K562 (cell line): ENCODE data around the gene NR2C2AP. TPM values are rescaled to one million over a fixed set of nuclear protein-coding genes. Genes with fewer than 3 reads are reported as not detected.
A peak's percentile ranks its signal among the peaks of the same experiment; 100 is the strongest.

Experiments
- BCL6 ChIP-seq: fragments of 250-450 bp; sonication (Bioruptor Pico); IDR thresholded peaks from 2 replicates; pipeline ENCODE4 v1.4.0; 2020
- BRD4 ChIP-seq: fragments of 200-600 bp; sonication (generic); IDR thresholded peaks from 2 replicates; pipeline ENCODE4 v1.6.1; 2017; ENCODE audit warnings: inconsistent platforms
- EGR1 ChIP-seq: fragments of 450-650 bp; conservative IDR thresholded peaks from 2 replicates; pipeline ENCODE4 v1.6.1; 2017; ENCODE audit warnings: mild to moderate bottlenecking
- HBP1 ChIP-seq: fragments of 450-650 bp; formaldehyde crosslinking; IDR thresholded peaks from 2 replicates; pipeline ENCODE4 v1.4.0; 2022; ENCODE audit warnings: missing genetic modification characterization
- HIVEP1 ChIP-seq: fragments of 250-450 bp; sonication (Bioruptor Pico); IDR thresholded peaks from 2 replicates; pipeline ENCODE4 v1.4.0; 2020; ENCODE audit warnings: mild to moderate bottlenecking
- MAX ChIP-seq: sonication (generic); formaldehyde crosslinking; IDR thresholded peaks from 2 replicates; pipeline ENCODE4 v1.9.0; 2022; ENCODE audit warnings: mild to moderate bottlenecking, missing genetic modification reagents
- MAZ ChIP-seq, 2 experiments: fragments of 450-650 bp in 1 of 2; sonication (generic) in 1 of 2; formaldehyde crosslinking; IDR thresholded peaks in 1 of 2; conservative IDR thresholded peaks in 1 of 2; 2 replicates each; pipeline versions ENCODE4 v1.4.0 to v1.5.0; 2020; ENCODE audit warnings: mild to moderate bottlenecking in 1 of 2, missing genetic modification reagents in 1 of 2
- PYGO2 ChIP-seq: fragments of 450-650 bp; IDR thresholded peaks from 2 replicates; pipeline ENCODE4 v1.6.1; 2016; ENCODE audit warnings: mild to moderate bottlenecking, missing genetic modification characterization, moderate library complexity, missing compliant biosample characterization
- SIX5 ChIP-seq, 2 experiments: IDR thresholded peaks; 2 replicates each; pipeline ENCODE4 v1.6.1; 2011; ENCODE audit warnings: low read length in 2 of 2, borderline replicate concordance in 1 of 2, low read depth in 1 of 2, mild to moderate bottlenecking in 1 of 2, moderate library complexity in 1 of 2; ENCODE audit not compliant: insufficient read depth in 1 of 2
- SMARCA5 ChIP-seq: fragments of 450-650 bp; IDR thresholded peaks from 2 replicates; pipeline ENCODE4 v1.6.1; 2016
- TAF15 ChIP-seq: fragments of 200-400 bp; formaldehyde crosslinking; IDR thresholded peaks from 2 replicates; pipeline ENCODE4 v1.6.1; 2017; ENCODE audit warnings: mild to moderate bottlenecking, low read depth, low read length, moderate library complexity
- ZC3H8 ChIP-seq: fragments of 450-650 bp; IDR thresholded peaks from 2 replicates; pipeline ENCODE4 v1.6.1; 2017
- ZMIZ1 ChIP-seq, 2 experiments: fragments of 150-350 bp in 1 of 2; IDR thresholded peaks; 2 replicates each; pipeline ENCODE4 v1.6.1; 2012 to 2016; ENCODE audit warnings: low read depth in 2 of 2, low read length in 2 of 2, mild to moderate bottlenecking in 1 of 2, moderate library complexity in 1 of 2
- ZNF586 ChIP-seq: fragments of 450-650 bp; formaldehyde crosslinking; conservative IDR thresholded peaks from 2 replicates; pipeline ENCODE4 v1.4.0; 2020; ENCODE audit warnings: mild to moderate bottlenecking, moderate library complexity
- polyA plus RNA-seq, 8 experiments: library from polyadenylated mRNA; depleted of rRNA in 4 of 8; stranded (reverse) in 5 of 8; unstranded in 3 of 8; fragments of >200 nt; fragmentation: Nextera tagmentation in 2 of 8; fragmentation: Illumina TruSeq in 1 of 8; extraction: Ambion mirVana in 2 of 8; extraction: Trizol in 1 of 8; gene quantifications; 2 replicates each; pipeline versions ENCODE4 v1.2.1 to v1.2.3, GENCODE V29; 2011 to 2014; ENCODE audit warnings: inconsistent platforms in 1 of 8, missing spikeins in 1 of 8
- total RNA-seq, 7 experiments: library from RNA; depleted of rRNA in 6 of 7; stranded (reverse); fragments of >200 nt in 6 of 7; fragmentation: Illumina TruSeq in 2 of 7; extraction: Trizol in 2 of 7; gene quantifications; 2 replicates each; pipeline versions ENCODE4 v1.2.1 to v1.2.3, GENCODE V29; 2011 to 2021; ENCODE audit warnings: low replicate concordance in 1 of 7
- TF ChIP-seq, protein P1 (sequence below): fragments of 200-800 bp; sonication (Bioruptor generic); IDR thresholded peaks from 2 replicates; pipeline ENCODE4 v1.6.1; 2016; ENCODE audit warnings: missing genetic modification characterization, missing compliant biosample characterization

The NR2C2AP gene
- total and polyA plus RNA-seq, 9 of the 15 experiments (the other 6 are each of a cell fraction or from before 2014, with no cell fraction given): 23.7 to 77.4 (median 32.4) TPM

DNA sequence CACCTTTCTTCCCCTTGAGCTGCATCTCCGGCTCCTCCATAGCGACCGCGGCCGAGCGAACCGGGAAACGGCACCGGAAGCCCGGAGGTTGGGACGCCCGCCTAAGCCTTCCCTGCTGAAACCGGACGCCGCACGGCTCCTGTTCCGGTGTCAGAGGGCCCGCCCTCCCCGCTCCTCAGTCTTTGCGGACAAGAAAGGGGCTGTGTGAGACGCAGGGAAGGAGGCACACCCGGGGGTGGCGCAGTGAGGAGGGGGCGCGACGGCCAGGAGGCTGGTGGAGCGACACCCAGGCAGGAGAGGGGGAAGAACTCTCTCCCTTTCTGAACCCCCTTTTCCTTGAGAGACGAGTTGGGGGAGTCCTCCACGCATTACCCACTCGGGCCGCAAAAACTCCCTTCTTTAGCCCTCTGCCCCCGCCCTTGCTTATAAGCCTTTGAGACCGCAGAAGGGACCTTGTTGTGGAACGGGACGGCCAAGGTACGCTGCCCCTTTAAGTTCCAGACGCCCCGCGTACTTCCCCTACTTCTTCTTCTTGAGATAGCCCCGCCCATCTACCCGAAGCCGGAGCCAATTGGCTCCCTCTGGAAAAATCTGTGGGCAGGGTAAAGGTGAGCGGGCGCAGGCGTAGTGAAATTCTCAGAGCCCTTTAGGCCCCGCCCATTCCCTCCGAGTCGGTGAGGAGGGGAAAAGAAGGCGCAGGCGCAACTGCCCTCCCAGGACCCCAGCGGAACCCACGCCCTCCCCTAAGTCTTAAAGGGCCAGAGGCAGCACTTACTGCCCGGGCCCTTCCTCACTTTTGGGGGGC, 10.9 kb downstream of the NR2C2AP start, which contains the start of the genes BORCS8 and RFXANK (continued):
- TF ChIP-seq, protein P1, sequence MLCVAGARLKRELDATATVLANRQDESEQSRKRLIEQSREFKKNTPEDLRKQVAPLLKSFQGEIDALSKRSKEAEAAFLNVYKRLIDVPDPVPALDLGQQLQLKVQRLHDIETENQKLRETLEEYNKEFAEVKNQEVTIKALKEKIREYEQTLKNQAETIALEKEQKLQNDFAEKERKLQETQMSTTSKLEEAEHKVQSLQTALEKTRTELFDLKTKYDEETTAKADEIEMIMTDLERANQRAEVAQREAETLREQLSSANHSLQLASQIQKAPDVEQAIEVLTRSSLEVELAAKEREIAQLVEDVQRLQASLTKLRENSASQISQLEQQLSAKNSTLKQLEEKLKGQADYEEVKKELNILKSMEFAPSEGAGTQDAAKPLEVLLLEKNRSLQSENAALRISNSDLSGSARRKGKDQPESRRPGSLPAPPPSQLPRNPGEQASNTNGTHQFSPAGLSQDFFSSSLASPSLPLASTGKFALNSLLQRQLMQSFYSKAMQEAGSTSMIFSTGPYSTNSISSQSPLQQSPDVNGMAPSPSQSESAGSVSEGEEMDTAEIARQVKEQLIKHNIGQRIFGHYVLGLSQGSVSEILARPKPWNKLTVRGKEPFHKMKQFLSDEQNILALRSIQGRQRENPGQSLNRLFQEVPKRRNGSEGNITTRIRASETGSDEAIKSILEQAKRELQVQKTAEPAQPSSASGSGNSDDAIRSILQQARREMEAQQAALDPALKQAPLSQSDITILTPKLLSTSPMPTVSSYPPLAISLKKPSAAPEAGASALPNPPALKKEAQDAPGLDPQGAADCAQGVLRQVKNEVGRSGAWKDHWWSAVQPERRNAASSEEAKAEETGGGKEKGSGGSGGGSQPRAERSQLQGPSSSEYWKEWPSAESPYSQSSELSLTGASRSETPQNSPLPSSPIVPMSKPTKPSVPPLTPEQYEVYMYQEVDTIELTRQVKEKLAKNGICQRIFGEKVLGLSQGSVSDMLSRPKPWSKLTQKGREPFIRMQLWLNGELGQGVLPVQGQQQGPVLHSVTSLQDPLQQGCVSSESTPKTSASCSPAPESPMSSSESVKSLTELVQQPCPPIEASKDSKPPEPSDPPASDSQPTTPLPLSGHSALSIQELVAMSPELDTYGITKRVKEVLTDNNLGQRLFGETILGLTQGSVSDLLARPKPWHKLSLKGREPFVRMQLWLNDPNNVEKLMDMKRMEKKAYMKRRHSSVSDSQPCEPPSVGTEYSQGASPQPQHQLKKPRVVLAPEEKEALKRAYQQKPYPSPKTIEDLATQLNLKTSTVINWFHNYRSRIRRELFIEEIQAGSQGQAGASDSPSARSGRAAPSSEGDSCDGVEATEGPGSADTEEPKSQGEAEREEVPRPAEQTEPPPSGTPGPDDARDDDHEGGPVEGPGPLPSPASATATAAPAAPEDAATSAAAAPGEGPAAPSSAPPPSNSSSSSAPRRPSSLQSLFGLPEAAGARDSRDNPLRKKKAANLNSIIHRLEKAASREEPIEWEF (CRISPR knock-in tag): no peak
- TF ChIP-seq SIX5 (IDR thresholded peaks at IDR 0.05; ENCODE audit: borderline replicate concordance in 1 of 2, insufficient read depth in 1 of 2, low read depth in 1 of 2, low read length in 2 of 2) (peak; percentile 52 to 65; a peak in 3 of 4 replicates), MAX (CRISPR knock-in tag) (peak; percentile 79), HBP1 (CRISPR knock-in tag) (0 out of 2 replicates have a peak, but pooled peaks have one; percentile 15), TAF15 (no peak), ZNF586 (CRISPR knock-in tag) (no peak), SMARCA5 (no peak), EGR1 (peak; percentile 60), PYGO2 (no peak), MAZ (CRISPR knock-in tag; conservative IDR thresholded peaks at IDR 0.05 in 1 of 2, IDR thresholded peaks at IDR 0.05 in 1 of 2) (peak; percentile 81 to 86), BCL6 (CRISPR knock-in tag) (no peak), ZC3H8 (no peak), HIVEP1 (CRISPR knock-in tag) (no peak), BRD4 (peak; percentile 82; the same call in 1 of the 2 replicates), ZMIZ1 (IDR thresholded peaks at IDR 0.05; ENCODE audit: low read depth in 2 of 2, low read length in 2 of 2) (0 out of 4 replicates have a peak, but pooled peaks have one; percentile 5 to 42)
